Endothelial cell of umbilical vein (primary cell): ENCODE measurements around the gene CPZ. TPM values are rescaled to one million over a fixed set of nuclear protein-coding genes. Genes with fewer than 3 reads are reported as not detected.

Experiments
- BruUV-seq: library from RNA; stranded (reverse); fragments of 400-500 nt; replicated peaks from 2 replicates; lab custom pipeline; 2021; lab: Mats Ljungman, UMichigan
- CTCF ChIA-PET: fragments of 300-600, 350-600 bp; sonication (Branson Sonifier 250); formaldehyde crosslinking; loops from one replicate; lab custom pipeline; 2021; ENCODE audit warnings: antibody characterized with exemption, inconsistent platforms; lab: Charles Lee
- POLR2A ChIA-PET: fragments of 300-600, 350-600 bp; sonication (Branson Sonifier 250); formaldehyde crosslinking; loops from one replicate; lab custom pipeline; 2021; ENCODE audit warnings: antibody characterized with exemption, inconsistent platforms; lab: Charles Lee
- DNase-seq: peaks from one replicate; pipeline ENCODE4 v3.0.0-alpha.2; 2011; ENCODE audit warnings: low read depth, low spot score
- FAIRE-seq: peaks from 2 replicates; lab custom pipeline; 2011; peaks lifted over from hg19 to GRCh38; lab: Jason Lieb, UNC
- H2AFZ ChIP-seq: 2 replicates; pipeline ENCODE4 v1.6.0; 2012; ENCODE audit warnings: low read depth, low read length, control low read depth, inconsistent platforms
- H3K27ac ChIP-seq: 2 replicates; pipeline ENCODE4 v1.5.1; 2011; ENCODE audit warnings: low read depth, mild to moderate bottlenecking, control low read depth, low read length, moderate library complexity; ENCODE audit not compliant: insufficient read depth
- H3K27me3 ChIP-seq, 2 experiments: 2 replicates each; pipeline versions ENCODE4 v1.6.0 to v1.6.1; 2011; ENCODE audit warnings: low read length in 2 of 2, mixed read lengths in 1 of 2; ENCODE audit not compliant: control insufficient read depth in 2 of 2, insufficient read depth in 2 of 2
- H3K36me3 ChIP-seq, 2 experiments: 2 replicates in 1 of 2; 3 replicates in 1 of 2; pipeline ENCODE4 v1.5.1; 2011; ENCODE audit warnings: low read length in 2 of 2, mild to moderate bottlenecking in 1 of 2, moderate library complexity in 1 of 2; ENCODE audit not compliant: control insufficient read depth in 2 of 2, insufficient read depth in 2 of 2; ENCODE audit errors: extremely low read depth in 1 of 2
- H3K4me1 ChIP-seq: 3 replicates; pipeline ENCODE4 v1.5.1; 2011; ENCODE audit warnings: mild to moderate bottlenecking, low read length; ENCODE audit not compliant: control insufficient read depth, insufficient read depth; ENCODE audit errors: extremely low read depth
- H3K4me2 ChIP-seq: 2 replicates; pipeline ENCODE4 v1.6.1; 2011; ENCODE audit warnings: low read length, control low read depth, mixed read lengths; ENCODE audit not compliant: insufficient read depth
- H3K4me3 ChIP-seq, 3 experiments: fragments of 200-600 bp in 1 of 3; sonication (generic), shearing (Covaris generic) in 1 of 3; replicated peaks in 1 of 3; 2 replicates each; pipeline ENCODE4 v1.5.1; 2011 to 2016; ENCODE audit warnings: control low read depth in 3 of 3, low read length in 3 of 3, mild to moderate bottlenecking in 2 of 3, inconsistent platforms in 1 of 3, low read depth in 1 of 3, moderate library complexity in 1 of 3; ENCODE audit not compliant: insufficient read depth in 1 of 3
- H3K79me2 ChIP-seq: 2 replicates; pipeline ENCODE4 v1.6.0; 2012; ENCODE audit warnings: low read length, inconsistent platforms; ENCODE audit not compliant: control insufficient read depth, insufficient read depth
- H3K9ac ChIP-seq: replicated peaks from 2 replicates; pipeline ENCODE3; 2011; ENCODE audit warnings: low read length, control low read depth; ENCODE audit not compliant: insufficient read depth; ENCODE audit errors: extremely low read depth
- H3K9me1 ChIP-seq: replicated peaks from 3 replicates; pipeline ENCODE4 v1.6.0; 2011; ENCODE audit warnings: mild to moderate bottlenecking, low read length; ENCODE audit not compliant: control insufficient read depth, insufficient read depth; ENCODE audit errors: extremely low read depth
- H3K9me3 ChIP-seq: replicated peaks from 2 replicates; pipeline ENCODE4 v1.5.1; 2012; ENCODE audit warnings: low read length, inconsistent platforms; ENCODE audit not compliant: control insufficient read depth, insufficient read depth
- H4K20me1 ChIP-seq: replicated peaks from 2 replicates; pipeline ENCODE3; 2011; ENCODE audit warnings: mild to moderate bottlenecking, low read length; ENCODE audit not compliant: control insufficient read depth, insufficient read depth; ENCODE audit errors: extremely low read depth
- EZH2 ChIP-seq: IDR thresholded peaks from 2 replicates; pipeline ENCODE4 v1.6.1; 2012; ENCODE audit warnings: borderline replicate concordance, low read depth, mild to moderate bottlenecking, moderate library complexity, low read length, inconsistent platforms; ENCODE audit not compliant: severe bottlenecking
- FOS ChIP-seq: IDR thresholded peaks from 2 replicates; pipeline ENCODE4 v1.6.1; 2011; ENCODE audit warnings: mild to moderate bottlenecking, low read length, moderate library complexity, borderline replicate concordance; ENCODE audit not compliant: insufficient read depth
- GATA2 ChIP-seq: IDR thresholded peaks from 2 replicates; pipeline ENCODE4 v1.7.0; 2011; ENCODE audit warnings: low read depth, mild to moderate bottlenecking, moderate library complexity, mixed read lengths, low read length; ENCODE audit not compliant: insufficient read length, insufficient read depth
- JUN ChIP-seq: IDR thresholded peaks from 2 replicates; pipeline ENCODE4 v1.6.1; 2011; ENCODE audit warnings: borderline replicate concordance, low read depth; ENCODE audit not compliant: insufficient read length, insufficient read depth
- MYC ChIP-seq: IDR thresholded peaks from one replicate; pipeline ENCODE4 v1.6.1; 2011; ENCODE audit warnings: mild to moderate bottlenecking, low read depth, low read length
- POLR2A ChIP-seq: IDR thresholded peaks from 2 replicates; pipeline ENCODE4 v1.6.1; 2012; ENCODE audit warnings: low read depth, mild to moderate bottlenecking, control low read depth, low read length
- POLR2AphosphoS5 ChIP-seq: IDR thresholded peaks from 2 replicates; pipeline ENCODE4 v1.6.1; 2012; ENCODE audit warnings: low read depth, mild to moderate bottlenecking, control low read depth, low read length, moderate library complexity; ENCODE audit not compliant: insufficient read depth
- dilution Hi-C: fragments of 300-500 bp; cut with MboI; formaldehyde crosslinking; loops from one replicate; pipeline ENCODE4 v1.15.0; 2019; ENCODE audit warnings: low sequenced_read_pairs; ENCODE audit not compliant: extremely low pct_ligation_motif_present
- intact Hi-C: fragments of 100-400 bp; cut with micrococcal nuclease; formaldehyde crosslinking; loops from one replicate; pipeline ENCODE4 v1.10.0; 2022
- polyA plus RNA-seq, 4 experiments: library from polyadenylated mRNA; depleted of rRNA in 3 of 4; stranded (reverse) in 3 of 4; unstranded in 1 of 4; fragments of >200 nt; gene quantifications; 2 replicates each; pipeline versions ENCODE4 v1.2.1 to v1.2.3, GENCODE V29; 2011 to 2012; ENCODE audit warnings: missing spikeins in 1 of 4
- total RNA-seq: library from RNA; stranded (reverse); gene quantifications from 2 replicates; pipeline ENCODE4 v1.2.3, GENCODE V29; 2021
- TF ChIP-seq, protein P1 (sequence below): IDR thresholded peaks from 2 replicates; pipeline ENCODE4 v1.6.1; 2011; ENCODE audit not compliant: insufficient read depth, insufficient read length
- TF ChIP-seq, protein P2 (sequence below), 2 donors: IDR thresholded peaks; 1 replicate in 1 of 2; 2 replicates in 1 of 2; pipeline ENCODE4 v1.5.1; 2011; ENCODE audit warnings: low read length in 2 of 2, mild to moderate bottlenecking in 2 of 2, moderate library complexity in 2 of 2, control low read depth in 1 of 2, inconsistent platforms in 1 of 2, low read depth in 1 of 2; ENCODE audit not compliant: insufficient read depth in 1 of 2; ENCODE audit errors: extremely low read depth in 1 of 2

Gene CPZ
- total and polyA plus RNA-seq, 2 donors (not counting 3 experiments of a cell fraction or from before 2014, with no cell fraction given): not detected

DNA sequence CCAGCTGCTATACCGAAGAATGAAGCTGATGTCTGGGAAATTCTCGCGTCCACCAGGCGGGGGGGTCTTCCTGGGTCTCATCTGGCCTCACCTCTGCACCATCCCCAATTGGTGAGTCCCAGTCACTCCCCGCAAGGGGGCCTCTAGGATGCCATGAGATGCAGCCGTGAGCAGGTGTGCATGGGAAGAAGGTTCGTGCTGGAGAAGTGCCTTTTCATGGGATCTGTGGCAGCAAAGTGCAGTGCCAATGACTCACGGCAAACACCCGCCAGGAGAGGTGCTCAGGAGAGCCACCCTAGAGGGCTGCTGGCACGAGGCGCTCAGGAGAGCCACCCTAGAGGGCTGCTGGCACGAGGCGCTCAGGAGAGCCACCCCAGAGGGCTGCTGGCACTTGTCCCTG, 55.1 kb downstream of the CPZ start:
- Histone ChIP-seq H3K36me3 (no peaks in the 10 kb centered on the region), H3K9me3 (no peaks in the 10 kb centered on the region), H3K9me1 (no peaks in the 10 kb centered on the region), H3K9ac (no peak overlapping the region), H3K27me3 (no peaks in the 10 kb centered on the region), H3K4me1 (no peaks in the 10 kb centered on the region), H3K4me3 (no peak overlapping the region), H4K20me1 (no peaks in the 10 kb centered on the region), H2AFZ (no peak overlapping the region), H3K4me2 (no peak overlapping the region), H3K79me2 (no peaks in the 10 kb centered on the region), H3K27ac (no peak overlapping the region)
- POLR2A ChIA-PET: no interaction called here
- no peak for FAIRE-seq
- no peak for DNase-seq
- intact Hi-C loops (no loop called here), dilution Hi-C loops (no loop called here)
- CTCF ChIA-PET: no interaction called here
- no TSS peak for BruUV-seq
- TF ChIP-seq, protein P1, sequence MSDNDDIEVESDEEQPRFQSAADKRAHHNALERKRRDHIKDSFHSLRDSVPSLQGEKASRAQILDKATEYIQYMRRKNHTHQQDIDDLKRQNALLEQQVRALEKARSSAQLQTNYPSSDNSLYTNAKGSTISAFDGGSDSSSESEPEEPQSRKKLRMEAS: no peak
- TF ChIP-seq POLR2AphosphoS5 (no peak), POLR2A (no peak), JUN (no peak), EZH2 (no peak), MYC (no peak), GATA2 (no peak), FOS (no peak)
- TF ChIP-seq, protein P2, sequence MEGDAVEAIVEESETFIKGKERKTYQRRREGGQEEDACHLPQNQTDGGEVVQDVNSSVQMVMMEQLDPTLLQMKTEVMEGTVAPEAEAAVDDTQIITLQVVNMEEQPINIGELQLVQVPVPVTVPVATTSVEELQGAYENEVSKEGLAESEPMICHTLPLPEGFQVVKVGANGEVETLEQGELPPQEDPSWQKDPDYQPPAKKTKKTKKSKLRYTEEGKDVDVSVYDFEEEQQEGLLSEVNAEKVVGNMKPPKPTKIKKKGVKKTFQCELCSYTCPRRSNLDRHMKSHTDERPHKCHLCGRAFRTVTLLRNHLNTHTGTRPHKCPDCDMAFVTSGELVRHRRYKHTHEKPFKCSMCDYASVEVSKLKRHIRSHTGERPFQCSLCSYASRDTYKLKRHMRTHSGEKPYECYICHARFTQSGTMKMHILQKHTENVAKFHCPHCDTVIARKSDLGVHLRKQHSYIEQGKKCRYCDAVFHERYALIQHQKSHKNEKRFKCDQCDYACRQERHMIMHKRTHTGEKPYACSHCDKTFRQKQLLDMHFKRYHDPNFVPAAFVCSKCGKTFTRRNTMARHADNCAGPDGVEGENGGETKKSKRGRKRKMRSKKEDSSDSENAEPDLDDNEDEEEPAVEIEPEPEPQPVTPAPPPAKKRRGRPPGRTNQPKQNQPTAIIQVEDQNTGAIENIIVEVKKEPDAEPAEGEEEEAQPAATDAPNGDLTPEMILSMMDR (IDR thresholded peaks at IDR 0.05; ENCODE audit: extremely low read depth in 1 of 2, insufficient read depth in 1 of 2, low read depth in 1 of 2, low read length in 2 of 2): no peak
